Fibroblast of lung (primary cell): Measurements from ENCODE around the gene PIGN. TPM values are rescaled to one million over a fixed set of nuclear protein-coding genes. Genes with fewer than 3 reads are reported as not detected.

Experiments
- DNase-seq, 2 donors: peaks; one replicate each; pipeline versions ENCODE4 v3.0.0 to v3.0.0-alpha.2; 2010; ENCODE audit warnings: low read depth in 2 of 2
- H2AFZ ChIP-seq: 2 replicates; pipeline ENCODE4 v1.5.1; 2012; ENCODE audit warnings: low read length, control low read depth, inconsistent platforms
- H3K27ac ChIP-seq: 2 replicates; pipeline ENCODE4 v1.5.1; 2011; ENCODE audit warnings: low read length, control low read depth; ENCODE audit not compliant: insufficient read depth
- H3K27me3 ChIP-seq: 2 replicates; pipeline ENCODE4 v1.5.1; 2011; ENCODE audit warnings: mild to moderate bottlenecking, low read length; ENCODE audit not compliant: control insufficient read depth, insufficient read depth
- H3K36me3 ChIP-seq: 2 replicates; pipeline ENCODE4 v1.5.1; 2011; ENCODE audit warnings: low read length; ENCODE audit not compliant: control insufficient read depth, insufficient read depth
- H3K4me1 ChIP-seq: 2 replicates; pipeline ENCODE4 v1.5.1; 2011; ENCODE audit warnings: low read length; ENCODE audit not compliant: control insufficient read depth, insufficient read depth; ENCODE audit errors: extremely low read depth
- H3K4me2 ChIP-seq: 2 replicates; pipeline ENCODE4 v1.5.1; 2011; ENCODE audit warnings: low read length, control low read depth; ENCODE audit not compliant: insufficient read depth; ENCODE audit errors: extremely low read depth
- H3K4me3 ChIP-seq, 4 experiments: fragments of 200-600 bp in 1 of 4; sonication (generic) in 1 of 4; replicated peaks in 1 of 4; 2 replicates each; pipeline ENCODE4 v1.5.1; 2011 to 2016; ENCODE audit warnings: low read length in 4 of 4, low read depth in 3 of 4, mild to moderate bottlenecking in 3 of 4, control low read depth in 2 of 4, inconsistent platforms in 1 of 4, mixed read lengths in 1 of 4; ENCODE audit not compliant: insufficient read depth in 1 of 4; ENCODE audit errors: control extremely low read depth in 1 of 4
- H3K79me2 ChIP-seq: 2 replicates; pipeline ENCODE4 v1.5.1; 2012; ENCODE audit warnings: mild to moderate bottlenecking, low read length, inconsistent platforms; ENCODE audit not compliant: control insufficient read depth, insufficient read depth
- H3K9ac ChIP-seq: 2 replicates; pipeline ENCODE4 v1.5.1; 2011; ENCODE audit warnings: mild to moderate bottlenecking, low read length, control low read depth; ENCODE audit not compliant: insufficient read depth
- H3K9me3 ChIP-seq: 2 replicates; pipeline ENCODE4 v1.5.1; 2012; ENCODE audit warnings: low read depth, low read length; ENCODE audit not compliant: control insufficient read depth, insufficient read depth
- H4K20me1 ChIP-seq: 2 replicates; pipeline ENCODE4 v1.5.1; 2011; ENCODE audit warnings: low read length; ENCODE audit not compliant: control insufficient read depth, insufficient read depth; ENCODE audit errors: extremely low read depth
- EZH2 ChIP-seq: IDR thresholded peaks from 2 replicates; pipeline ENCODE4 v1.5.1; 2012; ENCODE audit warnings: low read length, control low read depth, mild to moderate bottlenecking; ENCODE audit errors: missing control alignments
- polyA plus RNA-seq, 2 donors: library from polyadenylated mRNA; depleted of rRNA in 1 of 2; stranded (reverse) in 1 of 2; unstranded in 1 of 2; fragments of >200 nt; gene quantifications; 2 replicates each; pipeline ENCODE4 v1.2.1, GENCODE V29; 2011 to 2012; ENCODE audit warnings: missing spikeins in 1 of 2
- total RNA-seq: library from RNA; depleted of rRNA; stranded (reverse); fragments of >200 nt; gene quantifications from 2 replicates; pipeline ENCODE4 v1.2.1, GENCODE V29; 2014
- TF ChIP-seq, protein P1 (sequence below), 2 donors: IDR thresholded peaks in 1 of 2; conservative IDR thresholded peaks in 1 of 2; 1 replicate in 1 of 2; 2 replicates in 1 of 2; pipeline ENCODE4 v1.5.1; 2011 to 2012; ENCODE audit warnings: low read length in 2 of 2, control low read depth in 1 of 2, inconsistent platforms in 1 of 2, low read depth in 1 of 2, mild to moderate bottlenecking in 1 of 2

PIGN gene
- total and polyA plus RNA-seq, 2 donors (not counting 1 experiment from before 2014, with no cell fraction given) = 31.7 to 39.8 TPM

DNA sequence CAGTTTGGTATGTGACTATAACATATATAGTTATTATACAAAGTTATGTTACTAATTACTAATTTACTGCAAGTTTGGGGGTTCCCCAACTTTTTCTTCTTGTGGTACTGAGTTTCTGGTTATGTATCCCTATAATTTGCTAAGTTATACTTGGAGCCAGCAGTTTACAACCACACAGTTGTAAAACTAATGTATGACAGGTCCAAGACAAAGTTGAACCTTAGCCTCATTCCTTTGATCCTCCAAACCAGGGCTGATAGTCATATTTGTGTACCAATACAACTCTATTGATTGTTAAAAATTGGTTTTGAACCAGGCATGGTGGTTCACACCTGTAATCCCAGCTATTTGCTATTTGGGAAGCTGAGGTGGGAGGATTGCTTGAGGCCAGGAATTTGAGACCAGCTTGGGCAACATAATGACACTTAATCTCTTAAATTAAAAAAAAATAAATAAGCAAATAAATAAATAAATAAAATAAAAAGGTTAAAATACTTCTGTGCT lies 24.5 kb upstream of the PIGN start:
- DNase-seq = no peak
- Histone ChIP-seq H2AFZ (no peak overlapping the region), H3K9ac (no peak overlapping the region), H3K9me3 (no peaks in the 10 kb centered on the region), H3K4me2 (no peak overlapping the region), H3K4me3 (no peak overlapping the region), H3K79me2 (peaks cover 29% of the 10 kb centered on the region), H3K27me3 (no peaks in the 10 kb centered on the region), H4K20me1 (no peaks in the 10 kb centered on the region), H3K4me1 (no peaks in the 10 kb centered on the region), H3K36me3 (peaks cover 1% of the 10 kb centered on the region), H3K27ac (no peak overlapping the region)
- no peak for TF ChIP-seq EZH2
- TF ChIP-seq, protein P1, sequence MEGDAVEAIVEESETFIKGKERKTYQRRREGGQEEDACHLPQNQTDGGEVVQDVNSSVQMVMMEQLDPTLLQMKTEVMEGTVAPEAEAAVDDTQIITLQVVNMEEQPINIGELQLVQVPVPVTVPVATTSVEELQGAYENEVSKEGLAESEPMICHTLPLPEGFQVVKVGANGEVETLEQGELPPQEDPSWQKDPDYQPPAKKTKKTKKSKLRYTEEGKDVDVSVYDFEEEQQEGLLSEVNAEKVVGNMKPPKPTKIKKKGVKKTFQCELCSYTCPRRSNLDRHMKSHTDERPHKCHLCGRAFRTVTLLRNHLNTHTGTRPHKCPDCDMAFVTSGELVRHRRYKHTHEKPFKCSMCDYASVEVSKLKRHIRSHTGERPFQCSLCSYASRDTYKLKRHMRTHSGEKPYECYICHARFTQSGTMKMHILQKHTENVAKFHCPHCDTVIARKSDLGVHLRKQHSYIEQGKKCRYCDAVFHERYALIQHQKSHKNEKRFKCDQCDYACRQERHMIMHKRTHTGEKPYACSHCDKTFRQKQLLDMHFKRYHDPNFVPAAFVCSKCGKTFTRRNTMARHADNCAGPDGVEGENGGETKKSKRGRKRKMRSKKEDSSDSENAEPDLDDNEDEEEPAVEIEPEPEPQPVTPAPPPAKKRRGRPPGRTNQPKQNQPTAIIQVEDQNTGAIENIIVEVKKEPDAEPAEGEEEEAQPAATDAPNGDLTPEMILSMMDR (conservative IDR thresholded peaks at IDR 0.05 in 1 of 2, IDR thresholded peaks at IDR 0.05 in 1 of 2; ENCODE audit: low read depth in 1 of 2, low read length in 2 of 2) = no peak

DNA sequence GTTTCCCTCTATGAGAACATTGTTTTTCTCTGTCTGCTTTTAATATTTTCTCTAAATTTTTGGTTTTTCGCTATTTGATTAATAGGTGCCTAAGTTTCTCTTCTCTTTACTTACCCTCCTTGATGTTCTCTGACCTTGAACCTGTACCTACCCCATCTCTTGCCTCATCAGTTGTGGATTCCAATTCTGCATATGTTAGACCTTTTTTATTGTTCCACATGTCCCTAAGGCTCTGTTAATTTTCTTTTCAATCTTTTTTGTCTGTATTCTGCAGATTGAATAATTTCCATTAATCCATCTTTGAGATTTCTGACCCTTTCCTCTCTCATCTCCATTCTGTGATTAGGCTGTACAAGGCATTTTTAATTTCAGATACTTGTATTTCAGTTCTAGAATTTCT lies 23.3 kb upstream of the PIGN start:
- peaks cover 36% of the 10 kb centered on the region for H3K79me2 ChIP-seq
- TF ChIP-seq EZH2 = no peak
- TF ChIP-seq, protein P1 (conservative IDR thresholded peaks at IDR 0.05 in 1 of 2, IDR thresholded peaks at IDR 0.05 in 1 of 2; ENCODE audit: low read depth in 1 of 2, low read length in 2 of 2) = no peak

DNA sequence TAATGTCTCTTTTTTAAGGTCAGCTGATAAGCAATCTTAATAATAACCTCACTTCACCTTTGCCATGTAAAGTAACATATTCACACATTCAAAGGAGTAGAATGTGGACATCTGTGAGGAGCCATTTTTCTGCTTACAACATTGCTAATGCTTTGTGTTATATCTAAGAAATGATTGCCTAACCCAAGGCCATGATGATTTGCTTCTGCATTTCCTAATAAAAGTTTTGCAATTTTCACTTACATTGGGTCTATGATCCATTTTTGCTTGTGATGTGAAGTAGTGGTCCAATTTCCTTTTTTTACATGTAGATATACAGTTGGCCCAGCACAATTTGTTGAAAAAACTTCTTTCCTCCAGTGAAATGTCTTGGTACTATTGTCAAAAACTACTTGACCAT lies 22.2 kb upstream of the PIGN start:
- Histone ChIP-seq H3K27ac (no peak overlapping the region), H3K9me3 (no peaks in the 10 kb centered on the region), H3K27me3 (no peaks in the 10 kb centered on the region), H3K79me2 (peaks cover 39% of the 10 kb centered on the region), H3K4me1 (no peaks in the 10 kb centered on the region), H3K9ac (no peak overlapping the region), H4K20me1 (no peaks in the 10 kb centered on the region), H3K4me2 (no peak overlapping the region), H2AFZ (no peak overlapping the region), H3K4me3 (no peak overlapping the region), H3K36me3 (peaks cover 1% of the 10 kb centered on the region)
- peak in 1 of 2 donors; percentile 11 for DNase-seq
- TF ChIP-seq, protein P1 (conservative IDR thresholded peaks at IDR 0.05 in 1 of 2, IDR thresholded peaks at IDR 0.05 in 1 of 2; ENCODE audit: low read depth in 1 of 2, low read length in 2 of 2) = no peak
- no peak for TF ChIP-seq EZH2

More for the DNA sequence above, 23.3 kb upstream of the PIGN start:
- no peak overlapping the region for H3K4me3 ChIP-seq
- no peaks in the 10 kb centered on the region for H4K20me1 ChIP-seq
- no peak overlapping the region for H3K27ac ChIP-seq
- no peak overlapping the region for H3K4me2 ChIP-seq
- no peaks in the 10 kb centered on the region for H3K27me3 ChIP-seq
- DNase-seq = no peak
- no peak overlapping the region for H2AFZ ChIP-seq
- H3K9ac ChIP-seq = no peak overlapping the region
- no peaks in the 10 kb centered on the region for H3K9me3 ChIP-seq
- no peaks in the 10 kb centered on the region for H3K4me1 ChIP-seq
- peaks cover 1% of the 10 kb centered on the region for H3K36me3 ChIP-seq
